Activated CD8-positive, alpha-beta memory T cell treated with anti-CD3 and anti-CD28 coated beads, Interleukin-2, amount 50 U/mL, for 1 hour (primary cell): ENCODE data around the gene PRSS2.
A peak's percentile ranks its signal among the peaks of the same experiment; 100 is the strongest.

ENCODE experiments used
- DNase-seq: peaks from one replicate; pipeline ENCODE4 v3.0.0-alpha.2; 2020; ENCODE audit errors: extremely low read depth

PRSS2 gene

DNA sequence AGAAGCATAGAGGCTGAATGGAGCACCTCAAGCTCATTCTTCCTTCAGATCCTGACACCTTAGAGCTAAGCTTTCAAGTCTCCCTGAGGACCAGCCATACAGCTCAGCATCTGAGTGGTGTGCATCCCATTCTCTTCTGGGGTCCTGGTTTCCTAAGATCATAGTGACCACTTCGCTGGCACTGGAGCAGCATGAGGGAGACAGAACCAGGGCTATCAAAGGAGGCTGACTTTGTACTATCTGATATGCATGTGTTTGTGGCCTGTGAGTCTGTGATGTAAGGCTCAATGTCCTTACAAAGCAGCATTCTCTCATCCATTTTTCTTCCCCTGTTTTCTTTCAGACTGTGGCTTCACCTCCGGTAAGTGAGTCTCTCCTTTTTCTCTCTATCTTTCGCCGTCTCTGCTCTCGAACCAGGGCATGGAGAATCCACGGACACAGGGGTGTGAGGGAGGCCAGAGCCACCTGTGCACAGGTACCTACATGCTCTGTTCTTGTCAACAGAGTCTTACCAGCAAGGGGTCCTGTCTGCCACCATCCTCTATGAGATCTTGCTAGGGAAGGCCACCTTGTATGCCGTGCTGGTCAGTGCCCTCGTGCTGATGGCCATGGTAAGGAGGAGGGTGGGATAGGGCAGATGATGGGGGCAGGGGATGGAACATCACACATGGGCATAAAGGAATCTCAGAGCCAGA lies 31.0 kb downstream of the PRSS2 start:
- DNase-seq: no peak

DNA sequence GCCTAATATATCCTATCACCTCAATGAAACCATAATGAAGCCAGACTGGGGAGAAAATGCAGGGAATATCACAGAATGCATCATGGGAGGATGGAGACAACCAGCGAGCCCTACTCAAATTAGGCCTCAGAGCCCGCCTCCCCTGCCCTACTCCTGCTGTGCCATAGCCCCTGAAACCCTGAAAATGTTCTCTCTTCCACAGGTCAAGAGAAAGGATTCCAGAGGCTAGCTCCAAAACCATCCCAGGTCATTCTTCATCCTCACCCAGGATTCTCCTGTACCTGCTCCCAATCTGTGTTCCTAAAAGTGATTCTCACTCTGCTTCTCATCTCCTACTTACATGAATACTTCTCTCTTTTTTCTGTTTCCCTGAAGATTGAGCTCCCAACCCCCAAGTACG lies 31.5 kb downstream of the PRSS2 start:
- DNase-seq: no peak

- no peak for DNase-seq
Measured at GRCh38 chr7:142803901-142804300, 33.1 kb downstream of the PRSS2 start.

GRCh38 chr7:142804728-142805207 lies 34.0 kb downstream of the PRSS2 start:
- DNase-seq: no peak

- DNase-seq: no peak
Measured at GRCh38 chr7:142805350-142806021, 34.7 kb downstream of the PRSS2 start.

- no peak for DNase-seq
Measured at GRCh38 chr7:142806022-142806356, 35.2 kb downstream of the PRSS2 start.

- DNase-seq: no peak
Measured at GRCh38 chr7:142806957-142807356, 36.2 kb downstream of the PRSS2 start.

DNA sequence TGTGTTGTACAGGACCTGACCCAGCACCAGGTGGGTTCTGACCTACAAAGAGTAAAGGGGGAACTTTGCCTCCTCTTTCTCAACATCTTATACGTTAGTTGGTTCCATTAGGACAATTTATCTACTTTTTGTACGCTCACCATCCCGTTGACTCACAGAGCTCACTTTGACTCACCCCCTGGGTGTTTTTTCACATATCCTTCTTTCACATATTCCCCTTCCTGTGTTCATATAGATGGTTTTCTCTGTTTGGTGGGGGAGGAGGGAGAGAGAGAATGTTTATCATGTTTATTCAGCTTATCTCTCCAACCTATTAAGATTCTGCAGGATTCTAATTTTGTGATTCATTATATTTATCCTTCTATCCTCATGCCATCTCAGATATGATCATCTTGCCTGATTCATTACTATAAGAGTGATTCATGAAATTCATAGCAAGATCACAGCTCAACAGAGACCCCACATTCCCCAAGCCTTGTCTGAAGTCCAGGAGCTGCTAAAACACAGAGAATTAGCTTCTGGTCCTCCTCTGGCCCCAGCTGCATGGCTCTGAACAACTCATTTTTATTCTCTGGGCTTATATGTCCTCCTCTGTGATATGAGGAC lies 37.2 kb downstream of the PRSS2 start:
- no peak for DNase-seq

- no peak for DNase-seq
Measured at GRCh38 chr7:142808461-142808801, 37.7 kb downstream of the PRSS2 start.

GRCh38 chr7:142808802-142809583 lies 38.2 kb downstream of the PRSS2 start:
- peak; percentile 97 for DNase-seq

DNA sequence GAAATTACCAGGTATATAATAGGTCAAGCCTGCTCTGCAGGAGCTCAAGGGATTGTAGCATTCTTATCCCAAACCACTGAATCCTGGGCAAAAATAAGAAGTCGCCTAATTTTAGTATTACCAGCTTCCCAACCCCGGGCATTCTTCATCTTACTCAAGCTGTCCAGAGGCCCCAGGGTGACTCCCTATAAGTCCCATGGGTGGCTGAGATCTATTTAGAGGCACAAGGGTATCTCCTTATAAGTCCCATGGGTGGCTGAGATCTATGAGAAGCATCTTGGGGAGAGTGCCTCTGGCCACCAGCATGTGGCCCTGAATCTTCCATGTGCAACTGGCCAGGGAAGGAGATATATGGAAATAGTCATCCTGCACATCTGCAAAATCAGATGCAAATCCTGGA lies 38.9 kb downstream of the PRSS2 start:
- no peak for DNase-seq

DNA sequence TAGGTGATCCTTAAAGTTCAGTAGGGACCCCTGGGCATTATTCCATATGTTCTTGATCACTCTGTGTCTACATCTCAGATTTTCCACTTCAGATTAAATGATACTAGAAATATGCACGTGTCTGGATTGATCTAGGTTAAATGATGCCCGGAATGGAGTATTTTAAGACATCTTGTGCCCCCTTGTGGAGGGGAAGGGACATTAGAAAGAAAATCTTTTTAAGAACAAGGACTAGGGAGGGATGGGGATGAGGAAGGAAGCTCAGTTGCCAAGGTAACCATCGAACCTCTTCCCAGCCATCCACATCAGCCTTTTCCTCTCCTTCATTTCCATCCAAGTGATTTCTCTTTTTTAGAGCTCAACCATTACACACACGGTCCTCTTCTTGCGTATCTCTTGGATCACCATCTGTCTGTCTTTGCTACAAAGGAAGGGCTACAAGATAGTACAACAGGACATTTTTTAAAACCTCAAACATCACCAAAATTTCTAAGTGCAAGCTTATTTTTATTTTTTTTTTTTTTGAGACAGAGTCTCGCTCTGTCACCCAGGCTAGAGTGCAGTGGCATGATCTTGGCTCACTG lies 40.5 kb downstream of the PRSS2 start:
- no peak for DNase-seq

DNA sequence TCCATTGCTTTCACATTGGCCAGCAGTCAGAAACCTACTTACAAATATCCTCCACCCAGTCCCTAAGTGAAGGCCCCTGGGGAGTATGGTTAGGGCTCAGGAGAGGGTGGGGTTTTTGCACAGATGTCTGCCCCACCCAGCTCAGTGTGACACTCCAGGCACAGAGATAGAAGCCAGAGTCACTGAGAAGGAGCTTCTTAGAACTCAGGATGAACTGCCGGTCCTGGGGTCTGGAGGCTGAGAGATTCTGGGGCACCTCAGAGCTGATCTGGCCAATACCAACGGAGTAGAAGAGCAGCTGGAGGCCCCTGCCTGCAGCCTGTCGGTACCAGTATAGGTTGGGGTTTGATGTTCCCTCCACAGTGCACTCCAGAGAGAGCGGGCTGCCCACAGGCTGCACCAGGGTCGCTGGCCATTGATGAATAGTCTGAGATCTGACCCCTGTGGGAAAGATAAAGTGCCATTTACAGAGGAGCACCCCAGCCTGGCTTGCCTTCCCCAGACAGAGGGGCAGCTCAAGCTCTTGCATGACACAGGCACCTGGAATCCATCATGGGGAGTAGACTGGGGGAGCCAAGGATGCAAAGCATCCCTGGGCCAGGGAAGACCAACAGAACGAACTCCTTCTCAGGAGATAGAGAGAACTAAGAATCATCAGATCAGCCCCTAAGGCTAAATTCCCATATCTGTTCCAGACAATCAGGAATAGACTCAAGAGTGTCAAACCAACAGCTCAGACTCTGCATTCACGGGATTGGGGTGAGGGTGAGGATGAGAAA lies 41.9 kb downstream of the PRSS2 start:
- no peak for DNase-seq

DNA sequence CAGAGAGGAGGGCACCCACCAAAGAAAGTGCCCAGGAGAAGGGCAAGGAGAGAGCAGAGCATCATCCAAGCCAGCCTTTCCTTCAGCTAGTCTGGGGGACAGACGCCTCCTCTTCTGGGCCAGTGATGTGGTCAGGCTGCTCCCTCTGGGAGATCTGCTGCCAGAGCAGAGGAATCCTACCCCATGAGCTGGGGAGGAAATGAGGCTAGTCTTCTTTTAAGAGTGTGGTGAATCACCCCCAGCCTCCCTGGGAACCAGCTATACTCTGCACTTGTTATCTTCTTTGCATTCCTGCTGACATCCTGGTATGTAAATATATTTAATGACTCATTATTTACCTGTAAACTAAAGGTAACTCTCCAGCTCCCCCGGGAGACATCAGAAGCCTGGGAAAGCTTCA lies 42.5 kb downstream of the PRSS2 start:
- no peak for DNase-seq

GRCh38 chr7:142813699-142814098 lies 42.9 kb downstream of the PRSS2 start:
- no peak for DNase-seq

DNA sequence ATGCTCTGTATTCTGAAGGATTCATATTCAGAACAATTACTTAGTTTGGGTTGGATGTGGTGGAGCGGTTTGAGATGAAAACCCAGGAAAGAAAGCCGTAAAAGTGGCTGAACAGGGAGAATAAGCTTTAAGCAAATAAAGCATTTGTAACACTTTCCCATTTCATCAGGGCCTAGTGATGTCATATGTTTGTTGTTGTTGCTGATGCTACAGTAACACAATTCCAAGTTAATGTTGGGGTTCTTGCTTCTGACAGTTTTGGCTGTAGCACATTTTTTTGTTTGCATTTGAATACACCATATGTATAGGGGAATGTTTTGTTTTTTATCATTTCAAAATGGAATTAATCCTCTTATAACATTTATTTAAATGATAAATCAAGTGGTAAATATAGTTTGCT lies 43.7 kb downstream of the PRSS2 start:
- DNase-seq: no peak

DNA sequence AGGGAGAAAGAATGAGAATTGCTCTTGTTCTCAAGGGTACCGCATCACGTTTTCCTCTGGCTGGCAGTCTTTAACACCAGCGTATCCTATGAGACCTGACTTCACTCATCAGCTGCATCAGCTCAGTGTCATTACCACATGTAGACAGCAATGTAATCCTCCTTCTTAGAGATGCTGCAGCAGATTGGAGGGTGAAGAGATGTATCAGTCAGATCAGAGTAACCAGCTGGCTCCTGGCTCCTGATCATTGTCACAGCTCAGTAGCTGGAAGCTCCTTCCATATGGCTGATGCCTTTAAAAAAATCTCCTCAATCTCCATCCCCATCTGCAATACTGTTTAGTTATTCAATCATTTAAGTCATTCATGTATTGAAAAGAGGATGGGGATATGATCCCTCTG lies 44.4 kb downstream of the PRSS2 start:
- no peak for DNase-seq

- no peak for DNase-seq
Measured at GRCh38 chr7:142817506-142817905, 46.7 kb downstream of the PRSS2 start.

DNA sequence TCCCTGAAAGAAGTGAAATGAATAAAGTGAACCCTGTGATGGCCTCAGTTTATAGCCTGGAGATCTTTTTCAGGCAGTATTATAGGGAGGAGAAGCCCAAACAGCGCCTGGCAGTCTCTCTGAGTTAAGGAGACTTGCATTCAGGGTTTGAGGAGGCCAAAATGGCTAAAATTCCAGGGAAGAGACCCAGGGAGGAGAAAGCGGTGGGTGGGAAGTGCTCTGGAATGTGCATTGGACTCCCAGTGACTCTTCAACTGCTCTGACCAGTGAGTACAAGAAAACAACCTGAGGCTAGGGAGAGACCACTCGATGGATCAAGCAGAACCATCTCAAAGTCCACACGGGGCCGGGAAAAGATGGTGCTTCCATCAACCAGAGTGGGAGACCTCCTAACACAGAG lies 48.8 kb downstream of the PRSS2 start:
- DNase-seq: no peak

GRCh38 chr7:142822714-142823113 lies 51.9 kb downstream of the PRSS2 start:
- no peak for DNase-seq
